ENCODE results near the gene PSMC6.

The PSMC6 gene

DNA sequence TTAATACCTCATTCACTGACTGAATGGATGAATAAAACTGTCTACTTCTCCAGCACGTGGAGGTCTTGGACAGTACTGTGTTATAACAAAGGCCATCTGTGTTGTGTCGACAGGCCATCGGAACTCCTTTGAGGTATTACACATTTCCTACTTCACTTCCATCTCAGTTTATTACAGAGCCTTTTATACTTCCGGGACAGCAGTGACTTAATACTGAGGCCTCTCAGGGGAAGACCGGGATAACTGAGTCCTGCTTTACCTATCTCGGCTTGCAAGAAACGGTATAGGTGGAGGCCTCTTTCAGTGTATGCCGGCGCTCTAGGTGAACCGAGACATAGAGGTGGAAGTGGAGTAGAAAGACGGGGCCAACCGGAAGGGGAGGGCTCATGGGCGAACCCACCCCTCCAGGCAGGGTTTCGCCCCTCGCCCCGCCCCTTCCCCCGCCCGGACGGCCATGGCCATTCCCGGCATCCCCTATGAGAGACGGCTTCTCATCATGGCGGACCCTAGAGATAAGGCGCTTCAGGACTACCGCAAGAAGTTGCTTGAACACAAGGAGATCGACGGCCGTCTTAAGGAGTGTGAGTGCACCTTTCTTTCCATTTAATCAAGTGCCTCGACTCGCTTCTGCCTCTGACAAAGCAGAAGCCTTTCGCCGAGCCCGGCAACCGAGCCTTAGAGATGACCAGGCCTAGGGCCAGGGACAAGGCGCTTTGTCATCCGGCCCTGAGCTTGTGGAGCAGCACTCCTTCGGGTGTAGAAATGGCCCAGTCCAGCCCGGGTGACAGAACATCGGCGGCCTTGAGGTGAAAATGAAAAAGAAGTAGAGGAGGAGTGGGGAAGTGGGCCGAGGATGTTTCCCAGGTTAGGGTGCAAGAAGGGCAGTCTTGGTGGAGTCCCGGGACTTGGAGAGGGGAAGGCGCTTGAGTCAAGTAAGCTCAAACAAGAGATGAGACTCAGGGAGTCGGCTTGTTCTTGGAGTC, at the start of gene PSMC6:
TSS of gene PSMC6 (plus strand) at position 477 of the 983 bp plus-strand sequence. CDS start at position 497, 20 bp downstream.
- intact Hi-C loops (cut with DNase I; ENCODE audit: low total_unique reads) = no loop called here
- Histone ChIP-seq H3K4me3 (peak within 1 kb of the TSS; percentile 74 to 79), H3K27ac (peak within 1 kb of the TSS; percentile 84 to 85), H3K9me3 (no peaks in the 10 kb centered on the region), H3K27me3 (no peaks in the 10 kb centered on the region), H3K36me3 (peaks cover 21 to 34% (median 28%) of the 10 kb centered on the region in 3 donors), H3K4me1 (peaks cover 0 to 26% (median 16%) of the 10 kb centered on the region in 4 donors)
- TF ChIP-seq, protein P1, sequence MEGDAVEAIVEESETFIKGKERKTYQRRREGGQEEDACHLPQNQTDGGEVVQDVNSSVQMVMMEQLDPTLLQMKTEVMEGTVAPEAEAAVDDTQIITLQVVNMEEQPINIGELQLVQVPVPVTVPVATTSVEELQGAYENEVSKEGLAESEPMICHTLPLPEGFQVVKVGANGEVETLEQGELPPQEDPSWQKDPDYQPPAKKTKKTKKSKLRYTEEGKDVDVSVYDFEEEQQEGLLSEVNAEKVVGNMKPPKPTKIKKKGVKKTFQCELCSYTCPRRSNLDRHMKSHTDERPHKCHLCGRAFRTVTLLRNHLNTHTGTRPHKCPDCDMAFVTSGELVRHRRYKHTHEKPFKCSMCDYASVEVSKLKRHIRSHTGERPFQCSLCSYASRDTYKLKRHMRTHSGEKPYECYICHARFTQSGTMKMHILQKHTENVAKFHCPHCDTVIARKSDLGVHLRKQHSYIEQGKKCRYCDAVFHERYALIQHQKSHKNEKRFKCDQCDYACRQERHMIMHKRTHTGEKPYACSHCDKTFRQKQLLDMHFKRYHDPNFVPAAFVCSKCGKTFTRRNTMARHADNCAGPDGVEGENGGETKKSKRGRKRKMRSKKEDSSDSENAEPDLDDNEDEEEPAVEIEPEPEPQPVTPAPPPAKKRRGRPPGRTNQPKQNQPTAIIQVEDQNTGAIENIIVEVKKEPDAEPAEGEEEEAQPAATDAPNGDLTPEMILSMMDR (IDR thresholded peaks at IDR 0.05) = no peak
- peak; percentile 93 to 97 for DNase-seq

- TF ChIP-seq, protein P1 (IDR thresholded peaks at IDR 0.05) = no peak
- H3K9me3 ChIP-seq = no peaks in the 10 kb centered on the region
- H3K27ac ChIP-seq = no peak overlapping the region
- H3K27me3 ChIP-seq = no peaks in the 10 kb centered on the region
- H3K4me3 ChIP-seq = no peak overlapping the region
- intact Hi-C loops (cut with DNase I; ENCODE audit: low total_unique reads) = no loop called here
- H3K36me3 ChIP-seq = peaks cover 5 to 25% (median 15%) of the 10 kb centered on the region in 3 donors
- DNase-seq = no peak
- no peaks in the 10 kb centered on the region for H3K4me1 ChIP-seq
Observed at GRCh38 chr14:52660325-52660724, 46.7 kb upstream of the PSMC6 start.

- Histone ChIP-seq H3K4me3 (no peak overlapping the region), H3K36me3 (peaks cover 9 to 30% (median 17%) of the 10 kb centered on the region in 3 donors), H3K27me3 (no peaks in the 10 kb centered on the region), H3K4me1 (no peaks in the 10 kb centered on the region), H3K9me3 (no peaks in the 10 kb centered on the region), H3K27ac (no peak overlapping the region)
- no peak for DNase-seq
- TF ChIP-seq, protein P1 (IDR thresholded peaks at IDR 0.05) = no peak
- intact Hi-C loops (cut with DNase I; ENCODE audit: low total_unique reads) = no loop called here
Observed at GRCh38 chr14:52660832-52661231, 46.2 kb upstream of the PSMC6 start.

GRCh38 chr14:52661314-52661713, 45.7 kb upstream of the PSMC6 start:
- Histone ChIP-seq H3K36me3 (peaks cover 11 to 35% (median 22%) of the 10 kb centered on the region in 3 donors), H3K4me1 (no peaks in the 10 kb centered on the region), H3K4me3 (no peak overlapping the region), H3K27ac (no peak overlapping the region), H3K9me3 (no peaks in the 10 kb centered on the region), H3K27me3 (no peaks in the 10 kb centered on the region)
- intact Hi-C loops (cut with DNase I; ENCODE audit: low total_unique reads) = no loop called here
- DNase-seq = no peak
- TF ChIP-seq, protein P1 (IDR thresholded peaks at IDR 0.05) = no peak

DNA sequence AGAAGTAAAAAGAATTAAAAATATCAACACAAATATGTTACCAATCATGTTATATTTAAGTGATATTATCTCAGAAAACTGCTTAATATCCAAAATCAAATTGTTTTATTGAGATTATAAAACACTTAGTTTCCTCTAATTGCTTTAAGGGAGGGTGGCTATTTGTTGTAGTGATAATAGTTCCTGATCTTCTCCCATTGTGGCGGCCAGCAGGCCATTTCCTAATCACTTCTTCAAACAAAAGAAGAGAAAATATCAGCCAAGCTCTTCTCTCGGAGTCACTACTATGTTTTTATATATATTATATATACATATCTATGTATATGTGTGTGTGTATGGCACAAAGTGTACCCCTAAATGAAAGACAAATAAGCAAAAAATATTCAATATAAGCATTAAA, 43.1 kb upstream of the PSMC6 start:
- DNase-seq = no peak
- Histone ChIP-seq H3K27ac (no peak overlapping the region), H3K27me3 (no peaks in the 10 kb centered on the region), H3K4me3 (no peak overlapping the region), H3K4me1 (no peaks in the 10 kb centered on the region), H3K36me3 (peaks cover 11 to 32% (median 21%) of the 10 kb centered on the region in 3 donors), H3K9me3 (no peaks in the 10 kb centered on the region)
- intact Hi-C loops (cut with DNase I; ENCODE audit: low total_unique reads) = no loop called here
- TF ChIP-seq, protein P1 (IDR thresholded peaks at IDR 0.05) = no peak
